Ovary (tissue), 3 donors: ENCODE data around the gene PRSS3.
"Not testable (repeated sequence)": the region's sequence is repeated elsewhere in the genome, so short reads cannot be mapped to it uniquely, and the experiment has no call there.

ENCODE experiments used
- CTCF ChIP-seq, 3 donors: fragments of 450-650 bp in 2 of 3; fragments of 200-600 bp in 1 of 3; IDR thresholded peaks; one replicate each; pipeline versions ENCODE4 v1.5.1 to v1.8.0; 2016 to 2022; ENCODE audit warnings: antibody characterized with exemption in 3 of 3, mild to moderate bottlenecking in 1 of 3
- EP300 ChIP-seq: sonication (generic); formaldehyde crosslinking; IDR thresholded peaks from one replicate; pipeline ENCODE4 v1.6.1; 2017; ENCODE audit warnings: antibody characterized with exemption
- POLR2A ChIP-seq: fragments of 450-650 bp; IDR thresholded peaks from one replicate; pipeline ENCODE4 v1.6.1; 2017; ENCODE audit warnings: antibody characterized with exemption, mild to moderate bottlenecking, moderate library complexity
- donor health status: DM: no; HTN: no; CAD: no.

GRCh38 chr9:33763709-33764108 lies 31.7 kb upstream of the PRSS3 start:
- not testable (repeated sequence) for TF ChIP-seq CTCF (IDR thresholded peaks at IDR 0.05); POLR2A; EP300
